Inferior parietal cortex (tissue), 1 donor: ENCODE measurements around the gene KIFBP.

Experiments used
- DNase-seq: peaks from one replicate; pipeline ENCODE4 v3.0.0-alpha.2; 2016; ENCODE audit errors: extremely low spot score

Gene KIFBP

DNA sequence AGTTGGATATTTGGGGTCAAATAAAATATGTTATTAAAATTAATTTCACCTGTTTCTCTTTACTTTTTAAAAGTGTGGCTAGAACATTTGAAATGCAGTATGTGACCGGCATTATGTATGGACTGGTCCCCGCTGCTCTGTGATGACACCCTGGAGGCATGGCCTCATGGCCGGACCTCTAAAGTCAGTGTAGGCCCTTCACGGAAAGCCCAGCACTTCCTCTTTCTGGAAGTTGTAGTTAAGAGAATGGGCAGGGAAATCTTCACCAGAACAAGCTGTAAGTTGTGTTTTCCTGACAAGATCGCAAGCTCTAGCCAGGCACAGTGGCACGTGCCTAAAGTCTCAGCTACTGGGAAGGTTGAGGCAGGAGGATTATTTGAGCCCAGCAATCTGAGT, 61.0 kb downstream of the KIFBP start:
- no peak for DNase-seq

DNA sequence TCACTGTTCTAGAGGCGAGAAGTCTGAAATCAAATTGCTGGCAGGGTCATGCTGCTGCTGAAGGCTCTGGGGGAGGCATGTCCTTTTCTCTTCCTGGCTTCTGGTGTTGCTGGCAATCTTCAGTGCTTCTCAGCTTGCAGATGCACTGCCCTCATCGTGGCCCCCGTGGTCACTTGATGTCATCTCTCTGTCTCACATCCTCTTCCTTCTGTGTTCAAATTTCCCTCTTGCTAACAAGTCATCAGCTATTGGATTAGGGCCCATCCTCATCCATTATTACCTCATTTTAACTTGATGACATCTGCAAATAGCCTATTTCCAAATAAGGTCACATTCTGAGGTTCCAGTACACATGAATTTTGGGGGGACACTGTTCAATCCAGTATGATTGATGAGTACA, 62.7 kb downstream of the KIFBP start:
- DNase-seq = no peak

DNA sequence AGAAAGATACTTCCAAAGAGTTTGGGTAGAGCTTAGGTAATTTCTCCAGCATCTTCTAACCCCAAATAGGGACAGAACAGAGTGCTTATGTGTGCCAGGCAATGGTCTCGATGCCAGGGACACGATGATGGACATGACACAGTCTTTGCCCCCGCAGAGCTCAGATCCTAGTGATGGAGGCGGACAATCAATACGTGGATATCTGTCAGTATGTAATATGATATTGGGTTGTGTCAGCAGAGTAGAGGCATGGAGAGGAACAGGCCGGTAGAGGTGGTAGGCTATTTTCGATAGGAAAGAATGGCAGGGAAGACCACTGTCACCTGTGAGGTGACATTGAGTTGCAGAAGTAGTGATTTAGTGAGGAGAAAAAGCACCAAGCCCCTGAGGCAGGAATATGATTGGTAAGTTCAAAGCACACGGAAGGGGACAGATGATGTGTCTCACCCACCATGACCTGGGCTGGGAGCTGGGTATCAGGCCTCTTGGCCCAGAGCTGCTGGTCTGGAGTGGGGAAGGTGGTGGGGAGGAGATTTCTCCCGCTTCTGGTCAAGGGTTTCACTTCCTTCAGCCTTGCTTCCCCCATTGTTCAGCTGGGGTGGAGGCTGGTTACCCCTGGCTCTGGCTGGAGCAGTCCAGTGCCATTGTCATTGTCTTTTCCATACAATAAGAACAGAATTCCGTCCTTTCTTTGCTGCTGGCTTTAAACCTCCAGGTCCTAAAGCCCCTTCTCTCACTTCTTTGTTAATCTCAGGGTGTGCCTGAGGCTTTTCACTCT, 63.3 kb downstream of the KIFBP start:
- no peak for DNase-seq

DNA sequence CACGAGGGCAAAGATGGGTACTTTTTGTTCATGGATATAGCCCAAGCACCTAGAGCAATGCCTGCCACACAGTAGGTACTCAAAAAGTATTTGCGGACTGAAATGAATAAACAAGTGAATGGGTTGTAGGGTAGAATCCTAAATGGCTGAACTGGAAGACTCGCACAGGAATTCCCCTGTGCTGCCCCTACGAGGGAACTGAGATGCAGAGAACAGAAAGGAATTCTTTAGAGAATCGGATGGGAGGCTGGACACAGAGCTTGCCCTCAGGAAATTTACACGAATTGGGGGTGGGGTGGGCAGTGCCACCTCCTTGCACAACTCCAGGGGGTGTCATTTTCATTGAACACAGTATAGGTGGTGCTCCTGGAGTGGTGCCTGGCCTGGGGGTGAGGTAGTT, 64.1 kb downstream of the KIFBP start:
- DNase-seq = no peak

DNA sequence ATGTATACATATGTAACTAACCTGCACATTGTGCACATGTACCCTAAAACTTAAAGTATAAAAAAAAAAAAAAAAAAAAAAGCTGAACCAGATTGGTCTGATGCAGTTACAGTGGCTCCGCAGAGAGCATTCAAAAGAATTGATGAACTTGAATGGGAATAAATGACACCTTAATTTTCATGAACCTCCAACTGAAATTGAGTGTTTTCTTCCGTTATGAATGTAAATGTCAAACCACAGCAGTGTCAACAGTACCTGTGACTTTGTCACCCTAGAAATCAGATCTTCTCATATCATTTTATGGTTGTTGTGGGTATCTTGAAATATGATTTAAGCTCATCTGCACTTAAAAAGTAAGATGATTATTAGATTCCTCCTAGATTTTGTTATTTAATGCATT, 66.6 kb downstream of the KIFBP start:
- DNase-seq = no peak

DNA sequence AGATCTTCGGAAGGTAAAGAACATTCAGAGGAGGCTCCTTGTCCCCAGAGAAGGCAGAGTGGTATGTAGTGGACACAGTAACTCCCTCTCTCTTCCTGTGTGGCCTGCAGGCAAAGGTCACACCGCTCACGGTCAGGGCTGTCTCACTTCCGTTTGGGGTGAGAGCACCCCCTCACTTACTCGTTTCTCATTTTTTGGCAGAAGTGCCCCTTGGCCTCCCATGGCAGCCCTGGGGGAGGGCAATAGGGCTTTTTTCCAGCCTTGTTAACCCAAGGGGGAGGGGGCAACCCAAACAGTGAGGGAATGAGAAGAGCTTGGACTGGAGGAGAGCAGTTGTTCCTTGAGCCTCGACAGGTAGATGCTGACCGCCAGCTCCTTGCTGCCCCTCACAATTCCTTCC, 67.5 kb downstream of the KIFBP start:
- no peak for DNase-seq

DNA sequence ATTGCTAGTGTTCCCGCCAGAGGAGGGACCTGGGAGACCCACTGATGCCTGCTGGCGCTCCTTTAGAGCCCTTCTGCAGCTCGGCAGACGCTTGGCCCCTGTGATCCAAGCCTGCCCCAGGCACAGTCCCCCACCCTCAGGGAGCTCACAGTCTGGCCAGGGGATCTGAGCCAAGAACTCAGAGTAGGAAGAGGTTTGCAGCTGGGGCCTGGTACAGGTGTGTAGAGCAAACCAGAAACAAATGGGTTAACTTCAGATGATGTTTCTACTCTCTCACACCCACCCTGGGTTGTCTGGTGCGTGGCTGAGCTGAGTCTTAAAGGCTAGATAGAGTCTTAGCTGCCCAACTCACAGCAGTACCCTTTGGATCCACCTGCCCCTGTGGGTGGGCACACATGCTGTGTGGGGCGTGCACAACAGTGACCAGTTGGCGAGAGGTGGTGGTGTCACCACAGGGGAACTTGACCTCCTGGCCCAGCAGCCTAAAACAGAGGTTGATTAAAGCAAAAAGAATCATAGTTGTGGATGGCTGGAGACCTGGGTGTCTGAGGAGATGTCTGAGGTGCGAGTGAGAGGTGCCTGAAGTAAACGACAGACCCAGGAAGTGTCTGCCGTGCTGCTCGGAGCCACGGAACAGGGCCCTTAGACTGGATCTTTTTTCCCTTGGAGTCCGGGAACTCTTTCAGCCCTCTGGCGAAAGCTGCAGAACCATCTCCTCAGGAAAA, 68.1 kb downstream of the KIFBP start:
- DNase-seq = no peak

DNA sequence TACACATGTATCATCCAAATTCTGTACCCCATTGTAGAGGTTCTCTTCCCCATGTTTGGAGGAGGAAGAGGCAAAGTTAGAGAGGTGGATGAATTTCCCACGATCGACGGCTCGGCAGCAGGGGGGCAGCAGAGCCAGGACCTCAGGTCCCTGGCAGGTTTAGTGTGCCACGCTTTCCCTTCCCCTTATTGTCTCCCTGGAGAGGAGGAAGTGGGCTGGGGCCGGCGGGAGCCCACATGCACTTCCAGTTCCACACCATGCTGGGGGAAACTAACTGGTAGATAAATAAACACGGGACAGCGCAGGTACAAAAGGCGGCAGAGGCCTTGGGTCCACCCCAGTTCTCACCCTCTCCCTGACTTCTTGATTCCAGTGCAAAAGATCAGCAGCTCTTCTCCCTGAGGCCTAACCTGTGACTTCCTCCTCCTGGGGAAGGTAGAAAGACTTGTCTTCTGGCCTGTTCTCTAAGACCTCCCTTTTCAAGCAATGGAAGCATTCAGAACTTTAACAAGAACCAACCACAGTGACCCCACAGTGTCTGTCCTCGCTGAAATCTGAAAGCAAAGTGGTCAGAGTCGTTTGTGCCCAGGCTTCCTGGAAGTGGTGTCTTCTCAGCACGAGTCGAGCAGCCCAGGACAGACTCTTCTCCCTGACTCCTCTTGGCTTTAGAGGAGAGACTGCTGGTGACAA, 68.8 kb downstream of the KIFBP start:
- no peak for DNase-seq

DNA sequence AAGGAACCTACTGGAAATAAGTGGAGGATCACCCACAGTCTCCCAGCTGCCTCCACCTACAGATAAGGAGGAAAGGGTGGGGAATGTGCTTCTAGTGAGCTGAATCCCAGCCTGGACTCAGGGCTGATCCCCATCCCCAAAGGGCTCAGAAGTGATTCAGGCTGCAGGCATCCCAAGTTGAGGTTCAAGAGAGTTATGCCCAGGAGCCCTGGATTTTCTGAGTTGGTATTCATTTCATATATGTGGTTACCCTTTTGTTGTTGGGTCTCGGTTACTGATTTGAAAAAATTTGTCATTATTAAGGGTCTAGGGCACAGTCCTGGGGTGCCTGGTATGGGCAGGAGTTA, 69.3 kb downstream of the KIFBP start:
- no peak for DNase-seq

DNA sequence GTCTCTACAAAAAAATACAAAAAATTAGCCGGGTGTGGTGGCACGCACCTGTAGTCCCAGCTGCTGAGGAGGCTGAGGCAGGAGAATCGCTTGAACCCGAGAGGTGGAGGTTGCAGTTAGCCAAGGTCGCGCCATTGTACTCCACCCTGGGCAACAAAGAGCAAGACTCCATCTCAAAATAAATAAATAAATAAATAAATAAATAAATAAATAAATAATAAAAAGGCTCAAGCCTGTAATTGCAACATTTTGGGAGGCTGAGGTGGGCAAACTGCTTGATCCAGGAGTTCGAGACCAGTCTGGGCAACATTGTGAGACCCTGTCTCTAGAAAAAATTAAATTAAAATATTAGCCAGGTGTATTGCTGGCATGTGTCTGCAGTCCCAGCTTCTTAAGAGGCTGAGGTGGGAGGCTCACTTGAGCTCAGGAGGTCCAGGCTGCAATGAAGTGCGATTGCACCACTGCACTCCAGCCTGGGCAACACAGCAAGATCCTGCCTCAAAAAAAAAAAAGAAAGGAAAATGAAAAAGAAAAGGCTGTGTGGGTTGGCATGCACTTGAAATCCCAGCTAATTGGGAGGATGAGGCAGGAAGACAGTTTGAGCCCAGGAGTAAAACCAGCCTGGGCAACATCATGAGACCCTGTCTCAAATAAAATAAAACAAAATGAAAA, 71.7 kb downstream of the KIFBP start:
- no peak for DNase-seq

DNA sequence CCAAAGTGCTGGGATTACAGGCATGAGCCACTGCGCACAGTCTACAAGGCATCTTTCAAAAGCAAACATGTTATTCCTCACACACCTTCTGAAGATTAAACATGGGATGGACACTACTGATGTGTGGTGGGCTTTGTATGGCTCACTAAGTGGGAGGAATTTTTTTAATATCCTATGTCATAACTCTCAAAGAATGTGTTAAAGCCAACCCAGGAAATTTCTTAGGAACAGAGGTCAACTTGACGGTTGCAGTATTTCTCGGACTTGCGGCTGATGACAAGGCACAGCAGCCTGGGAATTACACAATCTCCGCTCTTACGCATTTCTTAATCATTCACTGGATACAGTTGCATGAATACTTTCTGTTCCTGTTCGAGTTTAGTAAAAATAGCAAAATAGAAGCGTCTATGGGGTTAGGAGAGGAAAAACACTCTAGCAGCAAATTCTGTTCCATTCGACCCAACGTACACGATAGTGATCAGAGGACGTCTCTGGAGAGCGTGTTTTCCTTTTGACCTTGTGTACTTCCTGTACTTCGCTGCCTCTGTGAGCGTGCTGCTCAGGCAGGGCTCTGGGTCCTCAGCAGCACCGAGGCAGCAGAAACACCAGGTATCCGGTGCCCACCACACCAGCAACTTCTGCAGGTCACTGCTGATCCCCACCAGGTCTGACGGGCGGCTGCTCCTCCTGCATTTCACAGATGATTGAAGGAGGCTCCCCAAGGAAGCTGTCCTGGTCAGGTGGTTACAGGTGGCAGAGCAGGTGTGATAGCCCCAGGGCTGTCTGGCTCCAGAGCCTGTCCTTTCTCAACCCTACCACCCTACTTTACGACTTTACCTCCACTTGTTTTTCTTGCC, 72.9 kb downstream of the KIFBP start:
- peak; percentile 15 for DNase-seq

DNA sequence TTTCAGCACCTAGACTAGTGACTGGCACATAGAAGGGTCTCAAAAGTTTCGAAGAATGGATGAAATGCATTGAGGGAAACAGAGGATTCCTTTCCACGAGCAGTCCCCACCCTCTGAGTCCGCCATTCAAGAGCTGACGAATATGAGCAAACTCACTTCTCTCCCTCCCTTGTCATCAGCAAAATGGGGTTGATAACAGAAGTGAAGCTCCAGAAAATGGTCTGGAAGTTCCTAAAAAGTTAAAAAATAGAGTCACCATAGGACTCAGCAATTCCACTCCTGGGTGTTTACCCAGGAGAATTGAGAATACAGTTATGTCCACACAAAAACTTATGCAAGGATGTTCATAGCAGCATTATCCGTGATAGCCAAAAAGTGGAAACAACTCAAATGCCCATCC, 74.3 kb downstream of the KIFBP start:
- DNase-seq = no peak

DNA sequence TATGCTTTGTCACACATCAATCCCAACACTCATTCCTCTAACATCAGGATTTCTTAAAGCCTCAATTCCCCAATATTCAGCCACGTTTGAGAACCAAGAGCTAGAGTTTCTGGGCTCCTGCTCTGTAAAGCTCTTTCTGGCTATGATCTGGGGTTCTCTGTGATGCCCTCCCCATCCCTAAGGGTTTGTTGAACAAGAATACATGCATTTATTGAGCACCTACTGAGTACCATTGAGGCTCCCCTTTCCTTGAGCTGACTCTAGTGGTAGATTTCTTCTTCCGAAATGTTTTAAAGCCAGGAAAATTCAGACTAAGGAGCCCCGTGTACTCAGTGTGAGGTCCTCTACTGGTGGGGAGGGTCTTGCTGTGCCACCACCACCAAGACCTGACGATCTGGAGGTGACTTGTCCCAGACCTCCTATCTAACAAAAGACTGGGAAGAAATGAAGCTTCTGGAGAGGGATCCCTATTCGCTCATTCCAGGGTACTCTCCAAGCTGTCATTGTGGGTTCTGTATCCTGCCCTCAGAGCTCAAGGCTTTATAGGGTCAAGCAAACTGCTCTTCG, 76.2 kb downstream of the KIFBP start:
- no peak for DNase-seq

DNA sequence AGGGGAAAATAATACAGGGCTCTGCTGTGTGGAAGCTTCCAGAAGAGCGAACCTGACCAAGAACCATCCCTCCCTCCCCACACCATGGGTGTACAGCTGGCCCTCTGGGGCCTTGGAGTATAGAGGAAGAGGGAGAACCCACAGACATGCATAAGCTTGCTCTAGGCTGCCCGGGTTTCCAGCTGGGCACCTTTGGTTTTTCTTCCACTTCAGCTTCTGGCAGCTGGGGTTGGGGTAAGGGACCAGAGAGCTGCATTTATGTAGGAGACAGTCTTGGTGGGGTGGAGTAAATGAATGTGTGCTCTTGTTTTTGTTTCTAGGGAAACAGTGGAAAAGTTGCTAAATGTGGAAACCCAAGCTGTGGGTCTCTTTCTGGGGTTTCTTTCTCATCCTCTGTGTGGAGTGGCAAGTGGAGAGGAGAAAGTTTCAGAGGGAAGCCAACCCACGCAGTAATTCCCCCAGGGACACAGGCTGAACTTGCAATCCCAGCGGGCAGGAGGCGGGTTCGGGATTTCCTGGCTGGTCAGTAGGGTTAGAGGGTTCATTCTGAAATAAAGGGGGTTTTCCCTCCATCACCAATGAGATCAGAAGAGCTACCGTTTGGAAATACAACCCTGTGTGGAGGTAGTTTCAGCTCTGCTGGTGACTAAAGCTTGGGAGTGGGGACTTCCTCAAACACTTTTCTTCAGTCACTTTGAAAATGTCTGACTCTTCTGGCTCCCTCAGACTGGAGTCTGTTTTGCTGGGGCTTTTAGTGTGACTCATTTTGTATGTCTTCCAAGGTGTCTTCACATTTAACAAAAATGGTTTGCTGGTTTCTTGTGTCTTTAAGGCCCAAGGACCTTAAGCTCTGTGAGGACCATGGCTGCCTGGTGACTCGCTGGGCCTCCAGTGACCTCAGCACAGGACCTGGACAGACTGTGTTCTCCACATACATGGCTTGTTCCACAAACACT, 77.1 kb downstream of the KIFBP start:
- DNase-seq = no peak
